Suprapubic skin (tissue), 4 donors: Measurements from ENCODE around the gene SF3B5. TPM values are rescaled to one million over a fixed set of nuclear protein-coding genes. Genes with fewer than 3 reads are reported as not detected.

Experiments
- DNase-seq, 2 donors: peaks; one replicate each; pipeline ENCODE4 v3.0.0-alpha.2; 2019; ENCODE audit warnings: low spot score in 2 of 2
- H3K27ac ChIP-seq: fragments of 200-600 bp; sonication (generic); one replicate; pipeline ENCODE4 v1.5.1; 2019
- H3K27me3 ChIP-seq: fragments of 200-600 bp; sonication (generic); one replicate; pipeline ENCODE4 v1.5.1; 2019
- H3K36me3 ChIP-seq: fragments of 200-600 bp; sonication (generic); one replicate; pipeline ENCODE4 v1.5.1; 2019
- H3K4me1 ChIP-seq: fragments of 200-600 bp; sonication (generic); one replicate; pipeline ENCODE4 v1.5.1; 2019
- H3K4me3 ChIP-seq: fragments of 200-600 bp; sonication (generic); one replicate; pipeline ENCODE4 v1.5.1; 2019; ENCODE audit warnings: mild to moderate bottlenecking
- H3K9me3 ChIP-seq: fragments of 200-600 bp; sonication (generic); one replicate; pipeline ENCODE4 v1.5.1; 2019
- CTCF ChIP-seq, 2 donors: fragments of 200-600 bp in 1 of 2; fragments of 450-650 bp in 1 of 2; sonication (generic) in 1 of 2; IDR thresholded peaks; one replicate each; pipeline ENCODE4 v1.5.1; 2016 to 2019; ENCODE audit warnings: antibody characterized with exemption in 2 of 2, mild to moderate bottlenecking in 1 of 2, moderate library complexity in 1 of 2
- EP300 ChIP-seq: sonication (generic); formaldehyde crosslinking; IDR thresholded peaks from one replicate; pipeline ENCODE4 v1.6.1; 2017; ENCODE audit warnings: antibody characterized with exemption
- POLR2A ChIP-seq, 2 donors: fragments of 450-650 bp; IDR thresholded peaks; one replicate each; pipeline ENCODE4 v1.6.1; 2017; ENCODE audit warnings: antibody characterized with exemption in 2 of 2, mild to moderate bottlenecking in 2 of 2, moderate library complexity in 2 of 2
- POLR2AphosphoS5 ChIP-seq, 3 donors: sonication (generic); formaldehyde crosslinking; IDR thresholded peaks; one replicate each; pipeline ENCODE4 v1.6.1; 2017; ENCODE audit warnings: antibody characterized with exemption in 3 of 3
- WGBS: methylation state at CpG from one replicate; pipeline ENCODE4 v1.1.5; 2018; 5-methylcytosine and 5-hydroxymethylcytosine counted together
- total RNA-seq, 4 donors: library from RNA; depleted of rRNA; stranded (reverse); fragments of >200 nt; gene quantifications; one replicate each; pipeline ENCODE4 v1.1.0, GENCODE V29; 2016

Gene SF3B5
- total RNA-seq, 4 donors from 2014 or later: 111 to 218 (median 173) TPM

GRCh38 chr6:144094731-144095133 lies 641 bp downstream of the SF3B5 start:
- Histone ChIP-seq H3K4me1 (peaks cover 24% of the 10 kb centered on the region), H3K4me3 (peak overlapping the region; percentile 68), H3K36me3 (no peaks in the 10 kb centered on the region), H3K27ac (peak overlapping the region; percentile 80), H3K9me3 (no peaks in the 10 kb centered on the region), H3K27me3 (no peaks in the 10 kb centered on the region)
- no peak for TF ChIP-seq CTCF (IDR thresholded peaks at IDR 0.05)
- TF ChIP-seq POLR2A (IDR thresholded peaks at IDR 0.05): no peak
- TF ChIP-seq EP300: no peak
- TF ChIP-seq POLR2AphosphoS5 (IDR thresholded peaks at IDR 0.05): no peak
- no peak for DNase-seq
- 2% methylated on average over 19 of the region's 19 CpGs for WGBS

GRCh38 chr6:144093658-144094057 lies 1.7 kb downstream of the SF3B5 start:
- 94% methylated on average over 7 of the region's 7 CpGs for WGBS
- Histone ChIP-seq H3K4me3 (peak overlapping the region; percentile 68), H3K27me3 (no peaks in the 10 kb centered on the region)

DNA sequence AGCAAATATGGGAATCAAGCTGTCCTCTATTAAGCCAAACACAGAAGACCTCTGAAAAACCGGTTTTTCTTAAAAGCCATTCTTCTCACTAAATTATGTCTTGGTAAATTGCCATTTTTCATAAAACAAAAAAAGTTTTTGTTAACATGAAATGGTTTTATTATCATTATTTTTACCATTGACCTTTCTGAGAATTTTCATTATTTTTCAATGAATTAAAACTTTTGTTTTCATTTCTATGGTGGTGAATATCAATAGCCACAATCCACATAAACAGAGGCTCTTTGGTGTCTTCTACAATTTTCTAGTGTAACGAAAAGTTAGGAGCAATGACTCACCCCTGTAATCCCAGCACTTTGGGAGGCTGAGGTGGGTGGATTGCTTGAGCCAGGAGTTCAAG lies 2.1 kb downstream of the SF3B5 start:
- H3K36me3 ChIP-seq: no peaks in the 10 kb centered on the region
- no peaks in the 10 kb centered on the region for H3K27me3 ChIP-seq
- no peak for DNase-seq
- H3K27ac ChIP-seq: no peak overlapping the region
- no peak for TF ChIP-seq EP300
- no peak for TF ChIP-seq POLR2AphosphoS5 (IDR thresholded peaks at IDR 0.05)
- TF ChIP-seq CTCF (IDR thresholded peaks at IDR 0.05): no peak
- TF ChIP-seq POLR2A (IDR thresholded peaks at IDR 0.05): no peak
- H3K4me3 ChIP-seq: no peak overlapping the region
- no peaks in the 10 kb centered on the region for H3K9me3 ChIP-seq
- H3K4me1 ChIP-seq: peaks cover 24% of the 10 kb centered on the region
- WGBS: 74% methylated on average over 2 of the region's 2 CpGs

More at GRCh38 chr6:144093658-144094057, 1.7 kb downstream of the SF3B5 start:
- DNase-seq: no peak
- H3K9me3 ChIP-seq: no peaks in the 10 kb centered on the region
- no peak overlapping the region for H3K27ac ChIP-seq
- TF ChIP-seq POLR2AphosphoS5 (IDR thresholded peaks at IDR 0.05) (no peak), EP300 (no peak), POLR2A (IDR thresholded peaks at IDR 0.05) (no peak), CTCF (IDR thresholded peaks at IDR 0.05) (no peak)
- no peaks in the 10 kb centered on the region for H3K36me3 ChIP-seq
- peaks cover 24% of the 10 kb centered on the region for H3K4me1 ChIP-seq

DNA sequence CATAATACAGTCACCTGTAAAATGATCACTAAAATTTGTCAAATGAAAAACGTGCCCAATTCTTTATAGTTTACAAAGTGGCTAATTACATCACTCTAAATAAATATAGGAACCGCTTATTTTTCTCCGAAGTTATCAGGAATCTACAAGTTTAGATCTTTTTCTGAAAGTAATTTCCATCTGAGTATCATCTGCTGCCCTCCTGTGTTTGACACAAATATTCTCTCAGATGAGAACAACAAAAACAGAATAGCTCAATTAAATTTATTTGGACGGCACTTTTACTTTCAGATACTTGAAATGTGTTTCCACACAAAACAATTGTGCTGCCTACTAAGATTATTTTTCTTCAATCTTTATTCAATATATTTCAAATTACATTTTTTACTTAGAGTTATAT lies 5.0 kb downstream of the SF3B5 start:
- no peaks in the 10 kb centered on the region for H3K27me3 ChIP-seq
- H3K9me3 ChIP-seq: no peaks in the 10 kb centered on the region
- no peak overlapping the region for H3K27ac ChIP-seq
- no peak for DNase-seq
- H3K4me1 ChIP-seq: peaks cover 18% of the 10 kb centered on the region
- H3K4me3 ChIP-seq: no peak overlapping the region
- TF ChIP-seq CTCF (IDR thresholded peaks at IDR 0.05): no peak
- TF ChIP-seq POLR2AphosphoS5 (IDR thresholded peaks at IDR 0.05): no peak
- TF ChIP-seq POLR2A (IDR thresholded peaks at IDR 0.05): no peak
- no peak for TF ChIP-seq EP300
- 75% methylated on average over 4 of the region's 4 CpGs for WGBS
- no peaks in the 10 kb centered on the region for H3K36me3 ChIP-seq

DNA sequence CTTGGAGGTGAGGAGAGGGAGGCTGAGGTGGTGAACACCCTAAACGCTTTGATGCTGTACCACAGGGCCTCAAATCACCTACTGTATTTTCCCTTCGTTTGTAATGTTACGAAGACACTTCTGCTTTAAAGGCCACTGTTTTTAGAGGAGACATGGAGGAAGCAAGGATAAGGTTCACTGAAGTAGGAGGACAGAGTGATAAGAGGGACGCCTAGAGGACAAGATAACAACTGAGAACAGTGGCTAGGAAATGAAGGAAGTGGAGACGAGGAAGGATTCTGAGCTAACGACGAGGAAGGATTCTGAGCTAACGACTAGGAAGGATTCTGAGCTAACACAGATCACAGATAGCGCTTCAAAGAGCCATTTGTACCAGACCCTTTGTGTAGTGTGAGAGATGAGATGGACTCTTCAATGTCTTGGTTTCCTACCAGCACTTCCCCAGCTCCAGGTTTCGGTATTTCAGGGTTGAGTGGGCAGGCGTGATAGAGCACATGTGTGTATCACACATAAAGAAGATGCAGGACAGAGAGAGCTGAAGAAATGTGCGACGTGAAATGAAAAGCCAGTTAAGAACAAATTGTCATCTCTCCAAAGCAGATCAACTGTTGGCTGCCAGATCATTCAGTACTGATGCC lies 7.5 kb downstream of the SF3B5 start:
- H3K4me3 ChIP-seq: no peak overlapping the region
- 78% methylated on average over 13 of the region's 13 CpGs for WGBS
- no peaks in the 10 kb centered on the region for H3K9me3 ChIP-seq
- no peaks in the 10 kb centered on the region for H3K36me3 ChIP-seq
- no peak for DNase-seq
- TF ChIP-seq POLR2A (IDR thresholded peaks at IDR 0.05) (no peak), CTCF (IDR thresholded peaks at IDR 0.05) (no peak), POLR2AphosphoS5 (IDR thresholded peaks at IDR 0.05) (no peak)
- no peaks in the 10 kb centered on the region for H3K27me3 ChIP-seq
- H3K4me1 ChIP-seq: no peaks in the 10 kb centered on the region
- no peak overlapping the region for H3K27ac ChIP-seq
